ENCODE data around the gene AMMECR1.
A peak's percentile ranks its signal among the peaks of the same experiment; 100 is the strongest.
"Not testable (repeated sequence)": the region's sequence is repeated elsewhere in the genome, so short reads cannot be mapped to it uniquely, and the experiment has no call there.

The AMMECR1 gene

GRCh38 chrX:110251526-110251925 is 66.4 kb downstream of the AMMECR1 start:
- TF ChIP-seq CTCF (conservative IDR thresholded peaks at IDR 0.05; ENCODE audit: control insufficient read depth, insufficient read depth, low read depth, low read length): no peak
- DNase-seq (ENCODE audit: low read depth): no peak
- H3K4me3 ChIP-seq (ENCODE audit: control insufficient read depth, low read depth, low read length): no peak overlapping the region

- TF ChIP-seq CTCF (conservative IDR thresholded peaks at IDR 0.05; ENCODE audit: control insufficient read depth, insufficient read depth, low read depth, low read length): no peak
- no peak for DNase-seq (ENCODE audit: low read depth)
- H3K4me3 ChIP-seq (ENCODE audit: control insufficient read depth, low read depth, low read length): no peak overlapping the region
Observed at GRCh38 chrX:110250847-110251246, 67.0 kb downstream of the AMMECR1 start.

- H3K4me3 ChIP-seq (ENCODE audit: control insufficient read depth, low read depth, low read length): no peak overlapping the region
- DNase-seq (ENCODE audit: low read depth): no peak
- no peak for TF ChIP-seq CTCF (conservative IDR thresholded peaks at IDR 0.05; ENCODE audit: control insufficient read depth, insufficient read depth, low read depth, low read length)
Observed at GRCh38 chrX:110248578-110248977, 69.3 kb downstream of the AMMECR1 start.

- DNase-seq (ENCODE audit: low read depth): peak; percentile 43
- no peak for TF ChIP-seq CTCF (conservative IDR thresholded peaks at IDR 0.05; ENCODE audit: control insufficient read depth, insufficient read depth, low read depth, low read length)
- no peak overlapping the region for H3K4me3 ChIP-seq (ENCODE audit: control insufficient read depth, low read depth, low read length)
Observed at GRCh38 chrX:110245011-110245410, 72.9 kb downstream of the AMMECR1 start.

GRCh38 chrX:110242371-110242770 is 75.5 kb downstream of the AMMECR1 start:
- TF ChIP-seq CTCF (conservative IDR thresholded peaks at IDR 0.05; ENCODE audit: control insufficient read depth, insufficient read depth, low read depth, low read length): no peak
- H3K4me3 ChIP-seq (ENCODE audit: control insufficient read depth, low read depth, low read length): no peak overlapping the region
- no peak for DNase-seq (ENCODE audit: low read depth)

GRCh38 chrX:110241816-110242215 is 76.1 kb downstream of the AMMECR1 start:
- TF ChIP-seq CTCF (conservative IDR thresholded peaks at IDR 0.05; ENCODE audit: control insufficient read depth, insufficient read depth, low read depth, low read length): no peak
- H3K4me3 ChIP-seq (ENCODE audit: control insufficient read depth, low read depth, low read length): no peak overlapping the region
- peak; percentile 38 for DNase-seq (ENCODE audit: low read depth)

GRCh38 chrX:110238259-110238658 is 79.6 kb downstream of the AMMECR1 start:
- peak; percentile 25 for DNase-seq (ENCODE audit: low read depth)
- not testable (repeated sequence) for H3K4me3 ChIP-seq (ENCODE audit: control insufficient read depth, low read depth, low read length)

GRCh38 chrX:110231485-110231884 is 86.4 kb downstream of the AMMECR1 start:
- H3K4me3 ChIP-seq (ENCODE audit: control insufficient read depth, low read depth, low read length); DNase-seq (ENCODE audit: low read depth): not testable (repeated sequence)

GRCh38 chrX:110229497-110230111 is 88.3 kb downstream of the AMMECR1 start:
- not testable (repeated sequence) for H3K4me3 ChIP-seq (ENCODE audit: control insufficient read depth, low read depth, low read length); DNase-seq (ENCODE audit: low read depth)
